ENCODE measurements around the gene NEMP2.

DNA sequence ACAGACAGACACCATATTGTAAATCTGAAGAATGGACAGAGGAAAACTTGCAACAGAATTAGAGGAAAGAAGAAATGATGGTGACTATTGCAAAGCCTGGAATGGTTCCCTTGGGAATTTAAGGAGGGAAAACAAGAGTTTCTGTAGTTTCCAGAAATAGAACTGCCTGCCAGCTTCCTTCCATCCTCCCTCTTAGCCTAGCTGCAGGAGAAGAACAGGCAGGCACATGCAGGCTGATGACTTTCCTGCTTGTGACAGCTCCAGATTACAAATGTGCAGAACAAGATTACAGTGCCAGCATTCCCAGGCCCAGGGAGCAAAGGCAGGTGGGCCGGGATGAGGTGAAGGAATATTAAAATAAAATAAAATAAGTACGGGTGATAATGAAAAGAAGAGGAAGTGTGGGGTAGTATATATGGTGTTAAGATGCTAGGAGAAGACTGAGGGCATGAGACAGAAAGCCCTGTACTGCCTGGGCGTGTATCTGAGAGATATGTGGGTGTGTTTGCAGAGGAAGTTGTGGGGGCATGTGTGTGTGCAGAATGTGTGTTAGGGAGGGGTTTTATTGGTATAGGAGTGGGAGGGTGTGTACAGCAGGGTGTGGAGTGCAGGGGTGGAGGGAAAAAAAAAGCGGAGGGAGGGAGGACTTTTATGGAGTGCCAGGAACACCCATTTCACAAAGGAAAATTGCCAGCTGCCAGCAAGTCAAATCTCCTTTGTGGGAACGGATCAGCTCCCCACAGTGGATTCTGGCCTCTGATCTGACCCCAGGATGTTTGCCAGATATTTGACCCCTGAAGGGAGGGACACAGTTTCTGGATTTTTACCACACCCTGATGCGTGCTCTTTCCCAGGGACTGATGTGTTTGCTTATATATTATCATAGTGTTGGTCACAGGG is 43.9 kb upstream of the NEMP2 start:
- TF ChIP-seq, protein P1, sequence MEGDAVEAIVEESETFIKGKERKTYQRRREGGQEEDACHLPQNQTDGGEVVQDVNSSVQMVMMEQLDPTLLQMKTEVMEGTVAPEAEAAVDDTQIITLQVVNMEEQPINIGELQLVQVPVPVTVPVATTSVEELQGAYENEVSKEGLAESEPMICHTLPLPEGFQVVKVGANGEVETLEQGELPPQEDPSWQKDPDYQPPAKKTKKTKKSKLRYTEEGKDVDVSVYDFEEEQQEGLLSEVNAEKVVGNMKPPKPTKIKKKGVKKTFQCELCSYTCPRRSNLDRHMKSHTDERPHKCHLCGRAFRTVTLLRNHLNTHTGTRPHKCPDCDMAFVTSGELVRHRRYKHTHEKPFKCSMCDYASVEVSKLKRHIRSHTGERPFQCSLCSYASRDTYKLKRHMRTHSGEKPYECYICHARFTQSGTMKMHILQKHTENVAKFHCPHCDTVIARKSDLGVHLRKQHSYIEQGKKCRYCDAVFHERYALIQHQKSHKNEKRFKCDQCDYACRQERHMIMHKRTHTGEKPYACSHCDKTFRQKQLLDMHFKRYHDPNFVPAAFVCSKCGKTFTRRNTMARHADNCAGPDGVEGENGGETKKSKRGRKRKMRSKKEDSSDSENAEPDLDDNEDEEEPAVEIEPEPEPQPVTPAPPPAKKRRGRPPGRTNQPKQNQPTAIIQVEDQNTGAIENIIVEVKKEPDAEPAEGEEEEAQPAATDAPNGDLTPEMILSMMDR (optimal IDR thresholded peaks at IDR 0.05 in 1 of 3, IDR thresholded peaks at IDR 0.05 in 1 of 3, conservative IDR thresholded peaks at IDR 0.05 in 1 of 3; ENCODE audit: extremely low read depth in 1 of 3, insufficient read depth in 2 of 3, low read length in 3 of 3) = no peak
- TF ChIP-seq EZH2 (IDR thresholded peaks at IDR 0.05; ENCODE audit: low read length) = no peak
